ENCODE data around the gene ERCC6L2.

- TF ChIP-seq POLR2A (IDR thresholded peaks at IDR 0.05; ENCODE audit: low read depth, low read length) (no peak), TAF1 (IDR thresholded peaks at IDR 0.05; ENCODE audit: borderline replicate concordance, low read depth, low read length) (no peak), POLR2AphosphoS5 (IDR thresholded peaks at IDR 0.05; ENCODE audit: low read depth, low read length) (no peak)
Observed at GRCh38 chr9:95981761-95982390, 106.4 kb downstream of the ERCC6L2 start.
